DMS 273 treated with DMSO at 0.1 percent for 48 hours (cell line): ENCODE data around the gene ATP2C2.

ENCODE experiments used
- DNase-seq: peaks from one replicate; lab custom pipeline; 2025; lab: John Stamatoyannopoulos, UW

The ATP2C2 gene

DNA sequence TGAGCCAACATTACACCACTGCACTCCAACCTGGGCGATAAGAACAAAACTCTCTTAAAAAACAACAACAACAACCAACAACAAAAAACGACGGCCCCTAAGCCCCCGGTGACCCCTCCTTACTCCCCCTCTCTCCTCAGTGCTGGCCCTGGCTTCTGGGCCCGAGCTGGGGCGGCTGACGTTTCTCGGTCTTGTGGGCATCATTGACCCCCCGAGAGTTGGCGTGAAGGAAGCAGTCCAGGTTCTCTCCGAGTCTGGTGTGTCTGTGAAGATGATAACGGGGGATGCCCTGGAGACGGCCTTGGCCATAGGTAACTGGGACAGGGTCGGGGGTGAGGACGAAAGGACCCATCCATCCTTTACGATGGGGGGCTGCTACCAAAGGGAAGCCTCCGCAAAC, 83.4 kb downstream of the ATP2C2 start:
- no peak for DNase-seq

- no peak for DNase-seq
These were observed 84.9 kb downstream of the ATP2C2 start for GRCh38 chr16:84453061-84453752.

GRCh38 chr16:84454611-84455010, 86.3 kb downstream of the ATP2C2 start:
- no peak for DNase-seq

- DNase-seq, result no peak
These were observed 86.7 kb downstream of the ATP2C2 start for GRCh38 chr16:84455031-84455430.

GRCh38 chr16:84458606-84459532, 90.5 kb downstream of the ATP2C2 start:
- DNase-seq, result no peak

GRCh38 chr16:84459533-84459894, 91.2 kb downstream of the ATP2C2 start:
- DNase-seq, result no peak

GRCh38 chr16:84459941-84460405, 91.6 kb downstream of the ATP2C2 start:
- DNase-seq, result no peak

DNA sequence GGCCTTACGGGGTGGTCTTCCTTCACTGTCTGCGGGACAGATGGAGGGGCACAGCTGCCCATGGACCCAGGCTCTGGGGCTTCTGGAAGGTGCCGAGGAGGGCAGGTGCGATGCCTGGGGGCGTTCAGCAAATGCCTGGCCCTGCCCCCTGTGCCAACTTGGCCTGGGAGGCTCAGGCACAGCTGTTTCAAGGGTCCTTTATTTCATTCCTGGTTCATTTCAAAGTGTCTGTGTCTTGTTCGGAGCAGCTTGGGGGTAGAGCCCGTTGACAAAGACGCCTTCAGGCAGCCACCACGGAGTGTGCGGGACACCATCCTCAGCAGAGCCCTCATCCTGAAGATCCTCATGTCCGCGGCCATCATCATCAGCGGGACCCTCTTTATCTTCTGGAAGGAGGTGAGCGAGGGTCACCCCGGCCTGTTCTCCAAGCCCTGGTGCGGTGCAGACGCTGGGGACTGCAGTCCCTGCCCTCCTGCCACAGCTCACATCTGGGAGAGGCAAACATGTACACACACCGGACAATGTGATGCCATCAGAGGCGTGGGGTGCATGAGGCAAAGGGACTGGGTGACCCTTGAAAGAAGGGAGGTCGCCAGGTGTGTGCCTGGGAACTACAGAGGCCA, 92.2 kb downstream of the ATP2C2 start:
- DNase-seq, result no peak

- DNase-seq, result no peak
These were observed 92.7 kb downstream of the ATP2C2 start for GRCh38 chr16:84461029-84461412.

DNA sequence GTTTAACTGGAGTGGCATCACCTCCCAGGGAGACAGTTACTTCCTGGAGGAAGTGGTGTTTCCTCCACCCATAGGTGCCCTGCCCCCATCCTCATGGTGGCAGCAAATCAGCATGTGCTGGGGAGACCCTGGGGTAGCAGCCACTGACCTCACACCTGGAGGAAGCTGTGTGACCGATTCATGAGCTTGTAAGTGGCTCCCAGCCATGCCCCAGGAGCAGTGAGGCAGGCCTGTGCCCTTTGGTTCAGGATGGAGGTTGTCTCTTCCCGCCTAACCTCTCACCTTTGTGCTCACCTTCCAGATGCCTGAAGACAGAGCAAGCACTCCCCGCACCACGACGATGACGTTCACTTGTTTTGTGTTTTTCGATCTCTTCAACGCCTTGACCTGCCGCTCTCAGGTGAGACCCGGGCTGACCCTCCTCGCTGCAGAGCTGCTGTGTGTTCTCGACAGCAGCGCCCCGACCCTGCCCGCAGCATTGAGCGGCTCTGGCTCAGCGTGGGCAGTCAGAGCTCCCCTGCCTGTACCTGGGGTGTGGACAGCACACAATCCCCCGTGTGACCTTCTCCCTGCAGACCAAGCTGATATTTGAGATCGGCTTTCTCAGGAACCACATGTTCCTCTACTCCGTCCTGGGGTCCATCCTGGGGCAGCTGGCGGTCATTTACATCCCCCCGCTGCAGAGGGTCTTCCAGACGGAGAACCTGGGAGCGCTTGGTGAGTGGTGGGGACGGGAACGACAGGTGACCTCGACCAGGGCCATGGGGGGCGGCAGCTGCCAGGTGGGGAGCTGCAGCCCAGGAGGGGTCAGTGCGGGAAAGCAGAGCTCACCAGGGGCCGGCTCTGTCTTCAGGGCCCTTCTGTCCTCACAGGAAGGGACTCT, 93.3 kb downstream of the ATP2C2 start:
- DNase-seq, result no peak

DNA sequence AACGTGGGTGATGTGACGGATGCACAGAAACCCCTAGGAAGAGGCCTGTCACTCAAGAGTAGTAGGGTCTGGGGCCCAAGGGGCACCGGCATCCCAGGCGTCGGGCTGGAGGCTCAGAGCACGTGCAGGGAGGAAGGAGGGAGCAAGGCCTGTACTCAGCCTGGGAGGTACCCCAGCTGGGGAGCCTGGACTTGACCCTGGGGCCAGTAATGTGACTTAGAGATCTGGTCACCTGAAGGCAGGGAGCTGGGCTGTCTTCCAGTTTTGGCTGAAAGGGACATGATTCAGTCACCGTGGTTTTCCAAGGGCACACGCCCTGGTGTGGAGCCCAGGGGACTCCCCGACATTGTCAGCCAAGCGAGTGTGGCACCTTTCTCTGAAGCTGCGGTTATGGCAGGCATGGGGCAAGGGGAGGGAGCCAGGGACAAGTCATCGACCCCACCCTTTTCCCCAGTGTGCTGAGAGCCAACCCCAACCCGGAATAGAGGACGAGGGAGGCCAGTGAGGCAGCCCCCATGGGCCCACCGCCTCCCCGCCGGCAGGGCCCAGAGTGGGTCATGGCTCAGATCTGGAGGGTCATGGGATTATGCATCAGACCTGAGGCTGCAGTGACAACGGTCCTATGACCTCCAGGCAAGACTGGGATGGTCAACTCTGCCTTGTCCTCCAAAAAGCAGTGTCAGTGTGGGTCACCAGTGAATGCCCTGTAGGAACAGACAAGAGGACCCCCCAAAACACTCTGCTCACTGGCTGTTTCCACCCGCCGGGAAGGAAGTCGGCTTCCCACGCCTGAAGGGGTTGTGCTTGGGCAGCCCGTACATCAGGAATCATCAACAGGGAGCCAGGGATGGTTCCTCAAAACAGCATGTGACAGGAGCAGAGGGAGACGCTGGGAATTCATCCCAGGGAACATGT, 94.2 kb downstream of the ATP2C2 start:
- DNase-seq, result no peak

DNA sequence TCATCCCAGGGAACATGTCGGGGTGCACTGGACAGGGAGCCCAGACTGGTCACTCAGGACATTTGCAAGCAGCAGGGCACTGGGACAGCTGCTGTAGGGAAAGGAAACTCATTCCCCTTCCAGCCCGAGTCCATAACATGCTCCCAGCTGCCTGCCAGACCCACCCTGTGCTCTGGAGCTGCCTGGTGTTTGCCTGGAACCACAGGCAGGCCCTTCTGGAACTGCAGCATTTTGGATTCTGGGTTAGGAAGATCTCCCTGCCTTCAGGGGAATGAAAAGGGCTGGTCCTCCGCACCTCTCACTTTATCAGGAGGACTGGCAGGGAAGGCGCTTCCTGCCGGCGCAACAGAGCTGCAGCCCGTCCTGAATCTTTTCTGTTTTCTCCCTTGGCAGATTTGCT, 94.9 kb downstream of the ATP2C2 start:
- no peak for DNase-seq

DNA sequence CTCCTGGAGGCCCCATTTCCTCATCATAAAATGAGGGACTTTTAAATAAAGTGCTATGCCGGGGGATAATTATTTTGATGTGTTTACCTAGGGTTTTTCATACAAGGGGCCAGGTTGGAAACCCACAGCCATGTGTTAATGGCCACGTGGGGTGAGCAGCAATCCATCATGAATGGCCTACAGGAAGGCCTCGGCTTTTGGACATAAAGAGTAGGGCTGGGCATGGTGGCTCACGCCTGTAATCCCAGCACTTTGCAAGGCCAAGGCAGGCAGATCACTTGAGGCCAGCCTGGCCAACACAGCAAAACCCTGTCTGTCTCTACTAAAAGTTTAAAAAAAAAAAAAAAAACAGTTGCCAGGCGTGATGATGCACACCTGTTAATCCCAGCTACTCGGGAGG, 95.8 kb downstream of the ATP2C2 start:
- no peak for DNase-seq

DNA sequence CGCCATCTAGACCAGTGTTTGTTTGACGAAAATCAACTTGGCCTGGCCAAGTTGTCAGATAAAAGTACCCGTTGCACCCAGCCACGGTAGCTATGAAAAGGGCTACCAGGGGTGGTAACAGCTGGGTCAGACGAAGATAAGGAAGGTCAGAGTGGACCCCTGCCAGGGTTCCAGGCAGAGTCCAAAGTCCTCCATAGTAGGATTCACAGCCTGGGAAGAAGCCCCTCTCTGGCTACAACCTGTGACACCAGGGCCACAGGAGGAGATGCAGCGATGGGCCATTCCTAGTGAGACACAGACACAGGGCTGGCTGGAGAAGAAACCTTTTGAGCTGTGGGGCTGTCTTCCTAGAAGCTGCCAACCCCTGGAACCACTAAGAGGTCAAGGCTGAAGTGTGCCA, 96.8 kb downstream of the ATP2C2 start:
- DNase-seq, result no peak

DNA sequence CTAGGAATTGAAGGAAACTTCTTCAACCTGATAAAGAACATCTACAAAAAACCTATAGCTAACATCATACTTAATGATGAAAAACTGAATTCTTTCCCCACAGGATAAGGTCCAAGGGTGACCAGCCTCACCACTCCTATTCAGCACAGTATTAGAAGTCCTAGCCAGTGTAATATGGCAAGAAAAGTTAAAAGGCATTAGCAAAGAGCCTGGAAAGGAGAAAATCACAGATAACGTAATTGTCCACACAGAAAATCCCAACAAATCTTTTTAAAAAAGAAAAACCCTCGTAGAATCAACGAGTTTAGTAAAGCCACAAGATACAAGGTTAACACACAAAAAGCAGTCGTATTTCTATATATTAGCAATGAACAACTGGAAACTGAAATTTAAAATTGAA, 98.4 kb downstream of the ATP2C2 start:
- no peak for DNase-seq

- DNase-seq, result no peak
These were observed 98.9 kb downstream of the ATP2C2 start for GRCh38 chr16:84467256-84467655.

GRCh38 chr16:84467709-84468108, 99.4 kb downstream of the ATP2C2 start:
- DNase-seq, result no peak

- no peak for DNase-seq
These were observed 103.0 kb downstream of the ATP2C2 start for GRCh38 chr16:84471316-84471715.

DNA sequence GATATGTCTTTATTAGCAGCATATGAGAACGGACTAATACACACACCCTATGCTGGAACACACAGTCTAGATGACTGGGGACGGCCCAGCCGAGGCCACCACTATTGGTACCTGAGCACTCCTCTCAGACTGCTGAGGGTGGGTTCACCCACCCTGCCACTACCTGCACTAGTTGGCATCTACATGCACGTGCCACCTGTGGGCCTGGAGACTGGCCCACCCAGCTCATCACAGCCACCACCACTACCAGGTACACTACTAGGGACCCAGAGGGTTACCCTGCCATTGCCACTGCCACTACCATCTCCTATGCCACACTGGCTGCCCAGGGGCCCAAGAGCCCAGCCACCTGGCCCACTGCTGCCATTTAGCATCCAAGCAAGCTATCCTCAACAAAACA, 103.6 kb downstream of the ATP2C2 start:
- no peak for DNase-seq

- no peak for DNase-seq
These were observed 107.4 kb downstream of the ATP2C2 start for GRCh38 chr16:84475643-84476240.
